Measurements from ENCODE around the gene MED12L.

GRCh38 chr3:151113343-151113742 is 27.9 kb downstream of the MED12L start:
- no peak for TF ChIP-seq POLR2A (IDR thresholded peaks at IDR 0.05)
- no peak for TF ChIP-seq CTCF (IDR thresholded peaks at IDR 0.05)

Measured in ovary (tissue), 3 donors.